GM19025 (cell line): ENCODE data around the gene TRIO.

Experiments used
- ATAC-seq: cut with Tn5 transposase; IDR thresholded peaks from one replicate; pipeline ENCODE4 v1.9.1; 2021; ENCODE audit warnings: mild to moderate bottlenecking, low read depth, moderate library complexity; ENCODE audit not compliant: unreplicated experiment

The TRIO gene

DNA sequence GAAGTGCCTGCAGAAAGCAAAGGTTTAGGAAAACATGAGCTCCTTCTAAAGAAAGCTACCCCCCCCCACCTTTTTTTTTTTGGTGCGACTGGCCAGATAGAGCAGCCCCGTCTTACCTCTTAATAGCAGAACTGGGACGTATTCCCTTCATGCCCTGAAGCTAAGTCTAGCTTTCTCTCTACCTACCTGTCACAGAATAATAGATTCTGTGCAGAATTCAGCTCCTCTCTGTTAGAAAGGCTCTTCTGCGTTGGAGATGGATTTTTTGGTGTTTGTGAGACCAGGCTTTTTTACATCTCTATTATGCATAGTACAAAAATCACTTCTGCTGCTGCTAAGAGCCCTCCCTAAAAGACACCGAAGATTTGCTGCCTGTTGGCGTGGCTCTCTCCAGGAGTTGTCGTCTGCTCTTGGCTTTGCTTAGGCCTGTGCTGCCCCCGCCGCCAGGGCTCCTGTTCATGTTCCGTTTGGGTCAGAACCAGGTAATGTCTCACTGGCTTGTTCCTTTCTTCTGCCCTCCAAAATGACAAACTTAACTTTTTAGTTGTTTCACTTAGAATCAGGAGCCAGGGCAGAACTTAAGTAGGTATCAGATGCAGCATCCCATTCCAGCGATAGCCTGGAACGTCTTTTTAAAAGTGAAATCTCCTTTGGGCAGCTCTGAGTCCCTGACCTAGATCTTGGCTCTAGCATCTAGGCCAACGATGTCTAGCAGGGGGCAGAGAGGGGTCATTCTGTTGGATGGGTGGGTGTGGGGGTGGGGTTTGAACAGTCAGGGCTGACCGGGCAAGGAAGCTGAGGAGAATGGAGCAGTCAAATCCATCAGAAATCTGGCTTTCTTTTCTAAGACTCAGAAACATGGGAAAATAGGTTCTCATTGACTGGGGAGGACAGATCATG, 2.5 kb downstream of the TRIO start:
- ATAC-seq = no peak

DNA sequence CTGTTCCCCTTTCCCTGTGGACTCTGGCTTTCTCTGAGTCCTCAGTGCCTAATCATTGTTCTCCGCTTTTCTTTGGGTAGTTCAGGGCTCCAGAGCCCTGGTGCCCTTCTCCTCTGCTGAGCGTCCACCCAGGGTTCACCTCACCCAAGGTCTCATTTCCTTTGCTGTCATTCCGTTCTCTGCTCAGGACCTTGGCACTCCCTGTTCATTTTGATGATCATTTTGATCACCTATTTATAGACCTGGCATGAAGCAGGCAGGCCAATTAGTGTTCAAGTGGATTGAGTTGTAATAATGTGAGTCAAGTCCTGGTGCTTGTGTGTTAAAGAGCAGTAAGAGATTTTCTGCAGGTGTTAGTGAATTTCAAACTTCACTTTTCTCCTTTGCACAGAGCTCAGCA, 3.6 kb downstream of the TRIO start:
- no peak for ATAC-seq

- no peak for ATAC-seq
Observed at GRCh38 chr5:14147210-14147609, 4.1 kb downstream of the TRIO start.

GRCh38 chr5:14148483-14148882, 5.3 kb downstream of the TRIO start:
- no peak for ATAC-seq

DNA sequence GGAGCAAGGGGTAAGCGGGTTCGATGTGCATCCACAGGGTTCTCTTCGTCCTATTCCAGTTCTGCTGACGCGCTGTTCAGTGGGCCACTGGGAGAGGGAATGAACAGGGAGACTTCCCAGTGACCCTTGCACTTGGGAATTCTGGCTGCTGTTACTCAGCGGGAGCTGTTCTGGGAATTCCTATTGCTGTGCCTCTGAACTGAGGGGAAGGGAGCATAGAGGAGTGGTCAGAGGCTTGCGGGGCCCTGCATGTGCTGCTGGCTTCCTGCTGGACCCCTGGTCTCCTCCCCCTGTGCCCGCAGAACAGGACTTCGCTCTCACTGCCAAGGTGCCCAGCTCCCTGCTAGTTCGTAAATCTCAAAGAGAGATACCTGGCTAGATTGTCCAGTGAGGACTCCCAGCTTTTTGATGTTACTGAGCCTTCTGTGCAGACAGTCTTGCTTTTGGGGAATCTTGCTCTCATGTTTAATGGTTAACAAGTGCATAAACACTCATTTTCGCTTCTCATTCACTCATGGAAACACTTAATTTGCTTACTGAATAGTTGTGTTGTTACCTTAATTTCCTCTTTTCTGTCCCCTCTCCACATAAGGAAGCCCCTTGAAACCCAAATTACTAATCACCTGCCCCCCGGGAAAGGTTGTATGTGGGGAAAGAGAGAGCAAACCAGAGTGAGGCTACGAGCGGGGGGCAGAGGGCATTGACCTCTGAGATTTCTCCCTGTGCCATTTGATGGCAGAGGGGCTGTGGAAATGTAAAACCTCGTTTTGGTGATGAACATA, 5.9 kb downstream of the TRIO start:
- ATAC-seq = peak; percentile 32

DNA sequence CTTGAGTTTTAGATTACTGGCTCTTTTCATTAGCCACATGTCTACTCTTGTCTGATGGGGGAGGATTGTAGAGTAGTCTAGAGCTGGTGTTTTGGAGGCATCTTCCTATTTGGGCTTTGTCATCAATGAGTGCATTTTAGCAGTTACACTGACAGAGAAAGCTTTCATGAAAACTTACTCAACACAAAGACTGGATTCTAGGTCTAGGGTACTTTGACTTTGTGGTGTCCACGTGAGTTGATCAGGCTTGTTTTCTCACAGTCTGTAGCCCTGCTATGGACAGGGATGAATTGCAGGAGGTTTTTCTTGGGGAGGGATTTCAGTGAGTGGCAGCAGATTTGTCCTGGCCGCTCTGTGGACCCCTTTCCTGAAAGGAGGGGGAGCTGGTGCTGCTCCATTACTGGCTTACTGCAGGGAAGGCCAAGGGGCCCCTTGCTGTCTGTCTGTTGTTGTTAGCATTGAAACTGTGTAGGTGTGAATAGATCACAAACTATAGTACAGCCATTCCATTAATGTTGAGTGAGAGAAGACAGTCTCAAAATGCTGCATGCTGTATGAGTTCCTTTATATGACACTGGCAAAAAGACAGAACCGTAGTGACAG, 6.6 kb downstream of the TRIO start:
- ATAC-seq = no peak

GRCh38 chr5:14151416-14151815, 8.3 kb downstream of the TRIO start:
- ATAC-seq = no peak

DNA sequence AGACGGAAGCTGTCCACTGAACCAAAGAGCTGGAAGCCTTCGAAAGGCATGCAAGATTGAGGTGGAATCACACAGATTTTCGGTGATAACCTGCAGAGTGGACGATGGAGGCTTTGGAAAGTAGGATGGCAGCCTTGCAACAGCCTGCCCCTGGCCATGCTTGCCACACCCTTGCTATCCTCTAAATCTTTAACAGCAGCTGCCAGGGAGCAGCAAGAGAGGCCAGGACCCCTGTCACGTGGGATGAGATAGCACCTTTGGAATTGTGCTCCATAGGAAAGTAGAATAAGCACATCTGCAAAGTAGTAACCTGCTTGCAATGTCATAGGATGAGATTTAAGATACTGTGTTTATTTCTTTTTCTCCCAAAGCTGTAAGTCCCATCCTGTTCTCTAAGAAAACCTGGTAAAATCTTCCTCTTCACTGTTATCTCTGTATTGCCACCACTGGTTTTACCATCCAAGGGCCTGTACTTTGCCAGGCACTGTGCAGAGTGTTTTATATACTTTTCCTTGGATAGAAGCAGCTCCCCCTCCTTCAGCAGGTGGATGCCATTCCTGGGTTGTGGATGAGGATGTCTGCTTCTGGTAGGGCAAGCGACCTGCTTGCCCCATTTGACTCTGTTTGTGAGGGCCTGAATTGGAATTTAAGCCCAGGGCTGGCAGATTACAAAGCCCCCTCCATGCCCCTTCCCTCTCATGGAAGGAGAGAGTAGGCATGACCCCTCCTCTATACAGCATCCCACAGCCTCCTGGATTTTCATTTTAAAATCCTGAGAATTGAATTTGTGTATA, 10.1 kb downstream of the TRIO start:
- no peak for ATAC-seq

DNA sequence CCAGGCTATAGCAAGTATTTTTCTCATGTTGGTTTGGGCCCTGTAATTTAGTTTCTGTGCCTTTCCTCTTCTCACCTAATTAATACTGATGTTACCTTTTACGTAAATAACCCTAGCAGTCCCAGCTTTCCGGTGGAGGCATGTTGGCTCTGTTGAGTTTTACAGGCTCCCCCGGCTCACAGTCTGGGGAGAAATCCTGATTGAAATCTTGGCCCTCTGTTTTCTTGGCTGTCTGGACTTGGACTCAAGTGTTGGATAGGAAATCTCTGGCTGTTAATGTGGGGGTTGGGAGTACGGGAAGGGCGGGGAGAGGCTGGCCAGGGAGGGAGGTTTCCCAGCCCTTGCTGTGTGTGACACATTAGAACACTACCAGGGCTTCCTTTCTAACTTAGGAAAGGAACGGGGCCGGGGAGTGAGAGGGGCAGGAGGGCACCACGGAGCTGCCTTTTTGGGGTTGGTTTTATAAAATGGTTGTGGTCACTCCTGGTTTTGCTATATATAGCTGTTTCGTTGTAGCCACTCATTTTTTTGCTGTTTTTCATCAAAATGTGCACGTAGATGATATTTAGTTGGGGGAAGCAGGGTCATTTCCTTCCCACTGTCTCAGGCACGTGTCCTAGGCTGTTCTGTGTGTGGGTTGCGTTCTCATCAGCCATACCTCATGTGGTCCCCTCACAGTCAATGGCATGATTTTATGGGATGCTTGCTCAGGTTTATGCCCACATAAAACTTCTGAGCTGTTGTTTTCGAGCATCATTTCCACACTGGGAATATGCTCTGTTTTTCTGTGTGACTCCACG, 11.0 kb downstream of the TRIO start:
- ATAC-seq = peak; percentile 25

GRCh38 chr5:14155075-14155474, 11.9 kb downstream of the TRIO start:
- ATAC-seq = peak; percentile 42

- ATAC-seq = no peak
Observed at GRCh38 chr5:14155739-14156138, 12.6 kb downstream of the TRIO start.

- peak; percentile 10 for ATAC-seq
Observed at GRCh38 chr5:14156290-14156649, 13.1 kb downstream of the TRIO start.

DNA sequence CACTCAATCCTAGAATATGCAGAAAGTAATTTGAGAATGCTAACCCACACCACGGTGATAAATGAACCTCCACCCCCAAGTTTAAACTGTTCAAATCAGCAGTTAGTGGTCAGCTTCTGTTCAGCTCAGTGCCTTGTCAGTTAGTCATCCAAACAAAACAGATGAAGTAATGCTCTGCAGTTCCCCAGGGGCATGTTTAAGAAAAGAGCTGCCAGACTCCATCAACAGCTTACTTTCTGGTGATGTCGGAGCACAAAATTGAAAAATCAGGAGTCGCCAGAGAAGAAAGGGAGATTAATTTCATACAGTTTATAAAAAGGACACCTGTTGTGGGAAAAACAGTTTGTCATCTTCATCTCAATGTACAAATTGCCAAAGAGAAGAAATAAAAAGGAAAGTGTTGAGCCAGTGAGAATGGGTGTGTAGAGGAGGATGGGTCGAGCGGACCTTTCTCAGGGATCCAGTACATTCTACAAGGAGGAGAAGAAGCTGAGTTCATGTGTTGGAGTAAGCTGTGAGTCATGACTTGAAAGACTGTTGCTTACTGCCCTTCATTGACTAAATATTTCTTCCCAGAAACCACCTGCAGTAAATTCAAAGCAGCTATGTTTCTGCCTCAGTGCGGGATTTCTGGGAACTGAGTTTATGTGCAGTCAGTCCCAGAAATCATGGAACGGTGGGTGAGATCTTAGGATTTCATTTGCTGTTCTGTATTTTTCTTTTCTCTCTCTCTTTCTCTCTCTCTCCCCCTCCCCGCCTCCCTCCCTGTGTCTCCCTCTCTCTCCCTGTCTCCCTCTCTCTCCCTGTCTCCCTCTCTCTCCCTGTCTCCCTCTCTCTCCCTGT, 13.7 kb downstream of the TRIO start:
- ATAC-seq = peak; percentile 65

DNA sequence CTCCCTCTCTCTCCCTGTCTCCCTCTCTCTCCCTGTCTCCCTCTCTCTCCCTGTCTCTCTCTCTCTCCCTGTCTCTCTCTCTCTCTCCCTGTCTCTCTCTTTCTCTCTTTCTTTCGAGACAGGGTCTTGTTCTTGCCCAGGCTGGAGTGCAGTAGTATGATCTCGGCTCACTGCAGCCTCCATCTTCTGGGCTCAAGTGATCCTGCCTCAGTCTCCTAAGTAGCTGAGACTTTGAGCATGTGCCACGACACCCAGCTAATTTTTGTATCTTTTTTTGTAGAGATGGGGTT, 14.3 kb downstream of the TRIO start:
- no peak for ATAC-seq

DNA sequence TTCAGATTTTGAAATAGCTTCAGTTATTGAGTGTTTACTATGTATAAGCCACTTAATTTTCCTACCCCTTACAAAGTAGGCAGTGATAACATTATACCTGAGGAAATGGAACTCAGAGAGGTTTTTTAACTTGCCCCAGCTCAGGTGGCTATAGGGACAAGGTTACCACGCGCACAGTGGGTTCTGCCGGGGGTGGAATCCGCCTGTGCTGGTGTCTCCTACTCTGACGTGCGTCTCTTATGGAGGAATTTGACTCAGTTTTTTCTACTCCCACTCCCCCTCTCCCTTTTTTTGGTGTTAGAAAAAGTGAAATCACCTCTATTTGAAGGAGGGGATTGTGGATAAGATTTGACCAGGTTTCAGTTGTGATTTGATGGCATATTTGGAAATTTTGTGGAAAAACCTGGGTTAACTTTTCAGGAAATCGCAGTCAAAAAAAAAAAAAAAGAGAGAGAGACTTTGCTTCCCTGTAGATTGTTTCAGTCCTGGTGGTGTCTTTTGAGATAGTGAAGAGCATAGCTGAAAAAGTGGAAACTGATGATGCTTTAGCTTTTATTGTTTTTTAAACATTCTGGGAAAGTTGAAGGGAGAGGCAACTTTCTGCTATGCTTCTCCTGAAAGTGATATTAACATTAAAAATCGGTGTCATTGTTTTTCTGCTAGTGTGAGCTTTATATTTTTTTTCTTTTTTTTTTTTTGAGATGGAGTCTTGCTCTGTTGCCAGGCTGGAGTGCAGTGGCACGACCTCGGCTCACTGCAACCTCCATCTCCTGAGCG, 15.9 kb downstream of the TRIO start:
- no peak for ATAC-seq

DNA sequence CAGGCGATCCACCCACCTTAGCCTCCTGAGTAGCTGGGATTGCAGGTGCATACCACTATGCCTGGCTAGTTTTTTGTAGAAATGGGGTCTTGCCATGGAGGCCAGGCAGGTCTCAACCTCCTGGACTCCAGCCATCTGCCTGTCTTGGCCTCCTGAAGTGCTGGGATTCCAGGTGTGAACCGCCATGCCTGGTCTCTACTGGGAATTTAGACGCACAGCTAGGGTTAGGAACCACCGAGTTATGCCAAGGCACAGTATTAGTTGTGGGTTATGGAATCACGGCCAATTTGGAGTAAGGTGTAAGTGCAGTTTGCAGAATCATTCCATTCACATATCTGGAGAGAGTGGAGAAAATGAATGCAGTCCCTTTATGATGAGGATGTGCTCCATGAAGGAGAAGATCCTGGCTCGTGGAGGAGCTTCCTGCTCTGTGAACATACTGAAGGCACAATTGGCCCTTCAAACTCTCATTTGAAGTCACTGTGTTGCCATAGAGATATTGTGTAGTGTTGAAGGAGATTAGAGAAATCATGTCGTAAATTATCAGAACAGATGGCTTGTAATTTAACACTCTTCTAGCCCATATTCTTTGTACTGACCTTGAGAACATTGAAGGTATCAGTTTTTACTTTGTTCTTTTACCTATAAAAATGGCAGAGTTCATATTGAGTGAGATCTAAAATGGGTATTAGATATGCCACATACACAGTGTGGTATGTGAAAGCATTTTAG, 18.8 kb downstream of the TRIO start:
- ATAC-seq = no peak
